PC-3 (cell line): Measurements from ENCODE around the gene EPS8.

Experiments
- CTCF ChIP-seq: fragments of 300-600 bp; sonication (generic); conservative IDR thresholded peaks from 2 replicates; pipeline ENCODE4 v1.5.1; 2017; ENCODE audit warnings: antibody characterized with exemption, low read depth, mild to moderate bottlenecking, low read length
- EZH2 ChIP-seq: fragments of 300-600 bp; sonication (generic); IDR thresholded peaks from one replicate; pipeline ENCODE4 v1.6.1; 2017; ENCODE audit warnings: antibody characterized with exemption, mild to moderate bottlenecking, low read length; ENCODE audit not compliant: unreplicated experiment

DNA sequence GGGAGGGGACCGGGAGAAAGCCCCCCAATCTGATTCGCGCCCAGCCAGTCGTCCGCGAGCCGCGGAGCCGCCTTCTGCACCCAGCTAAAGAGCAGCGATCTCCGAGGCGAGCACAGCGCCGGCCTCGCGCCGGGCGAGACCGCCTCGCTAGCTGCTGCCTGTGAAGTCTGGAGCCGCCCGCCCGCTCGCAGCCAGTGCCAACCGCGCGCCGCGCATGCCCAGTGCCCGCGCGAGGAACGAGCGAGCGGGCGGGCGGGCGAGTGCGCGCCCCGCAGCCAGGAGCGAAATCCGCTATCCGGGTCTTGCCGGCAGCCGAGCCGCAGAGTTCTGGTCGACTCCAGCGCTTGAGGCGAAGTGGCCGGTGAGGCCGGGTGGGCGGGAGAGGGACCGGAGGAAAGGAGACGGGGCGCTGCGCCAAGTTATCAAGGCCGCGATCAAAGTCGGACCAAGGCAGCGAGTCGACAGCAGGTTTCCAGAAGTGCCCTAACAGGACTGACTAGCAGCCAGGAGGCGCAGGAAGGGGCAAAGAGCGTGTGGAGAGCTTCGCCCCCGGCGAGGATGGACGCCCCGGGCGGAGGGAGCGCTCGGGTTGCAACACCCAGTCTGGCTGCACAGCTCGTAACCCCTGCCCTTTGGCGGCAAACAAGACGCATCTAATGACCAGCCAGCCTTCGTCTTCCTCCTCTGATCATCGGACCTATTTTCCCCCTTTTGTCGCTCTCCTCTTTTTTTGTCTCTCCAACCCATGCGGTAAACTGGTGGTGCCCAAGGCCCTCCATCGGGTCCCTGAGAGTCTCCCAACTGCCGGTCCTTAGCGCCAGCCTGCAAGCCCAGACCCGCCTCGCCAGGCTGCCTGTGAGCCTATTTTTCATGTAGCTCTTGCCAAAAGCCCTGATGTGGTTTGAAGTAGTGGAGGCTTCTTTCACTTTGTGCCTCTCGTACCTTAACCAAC, at the start of gene EPS8:
- TF ChIP-seq CTCF (no peak), EZH2 (no peak)
